ENCODE measurements around the gene CPT1C.
"Not testable (repeated sequence)": the region's sequence is repeated elsewhere in the genome, so short reads cannot be mapped to it uniquely, and the experiment has no call there.

CPT1C gene

DNA sequence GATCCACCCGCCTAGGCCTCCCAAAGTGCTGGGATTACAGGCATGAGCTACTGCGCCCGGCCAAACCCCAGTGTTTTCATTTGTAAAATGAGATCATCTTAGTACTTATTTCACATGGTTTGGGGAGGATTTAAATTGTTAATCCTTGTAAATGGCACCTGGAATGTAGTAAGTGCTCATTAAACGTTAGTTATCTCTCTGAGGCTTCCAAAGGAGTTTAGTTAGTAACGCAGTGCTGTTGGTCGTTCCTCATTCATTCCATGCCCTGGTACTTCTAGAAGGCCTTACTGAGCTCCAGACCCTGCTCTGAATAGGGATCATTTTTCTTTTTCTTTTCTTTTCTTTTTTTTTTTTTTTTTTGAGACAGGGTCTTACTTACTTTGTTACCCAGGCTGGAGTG is 5.2 kb downstream of the CPT1C start:
- no peak overlapping the region for H3K4me3 ChIP-seq (ENCODE audit: low read depth, low read length)
- no peak for DNase-seq (ENCODE audit: low read depth)

DNA sequence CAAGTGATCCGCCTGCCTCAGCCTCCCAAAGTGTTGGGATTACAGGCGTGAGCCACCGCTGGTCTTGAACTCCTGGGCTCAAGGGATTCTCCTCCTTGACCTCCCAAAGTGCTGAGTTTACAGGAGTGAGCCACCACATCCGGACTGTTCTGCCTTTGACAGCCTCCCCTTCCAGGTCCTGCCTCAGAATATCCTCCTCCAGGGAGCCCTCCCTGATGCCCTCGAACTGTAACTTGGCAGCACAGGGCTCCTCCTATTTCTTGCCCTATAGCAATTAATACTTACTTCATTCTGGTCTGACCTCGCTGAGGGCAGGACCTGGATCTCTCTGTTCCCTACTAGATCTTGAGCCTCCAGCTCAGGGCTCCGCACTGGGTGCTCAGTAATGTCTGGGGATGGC is 5.9 kb downstream of the CPT1C start:
- no peak for DNase-seq (ENCODE audit: low read depth)
- no peak overlapping the region for H3K4me3 ChIP-seq (ENCODE audit: low read depth, low read length)

DNA sequence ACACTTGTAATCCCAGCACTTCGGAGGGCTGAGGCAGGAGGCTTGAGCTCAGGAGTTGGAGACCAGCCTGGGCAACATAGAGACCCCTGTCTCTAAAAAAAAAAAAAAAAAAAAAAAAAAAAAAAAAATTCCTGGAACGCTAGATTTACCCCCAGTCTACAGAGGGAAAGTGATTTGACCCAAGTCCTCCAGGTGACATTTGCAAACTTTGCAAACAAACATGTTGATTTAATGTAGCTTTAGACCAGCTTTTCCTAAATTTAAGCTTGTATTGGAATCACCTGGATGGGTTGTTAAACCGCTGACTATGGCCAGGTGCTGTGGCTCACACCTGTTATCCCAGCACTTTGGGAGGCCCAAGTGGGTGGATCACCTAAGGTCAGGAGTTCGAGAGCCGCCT is 8.4 kb downstream of the CPT1C start:
- no peak overlapping the region for H3K4me3 ChIP-seq (ENCODE audit: low read depth, low read length)
- no peak for DNase-seq (ENCODE audit: low read depth)

DNA sequence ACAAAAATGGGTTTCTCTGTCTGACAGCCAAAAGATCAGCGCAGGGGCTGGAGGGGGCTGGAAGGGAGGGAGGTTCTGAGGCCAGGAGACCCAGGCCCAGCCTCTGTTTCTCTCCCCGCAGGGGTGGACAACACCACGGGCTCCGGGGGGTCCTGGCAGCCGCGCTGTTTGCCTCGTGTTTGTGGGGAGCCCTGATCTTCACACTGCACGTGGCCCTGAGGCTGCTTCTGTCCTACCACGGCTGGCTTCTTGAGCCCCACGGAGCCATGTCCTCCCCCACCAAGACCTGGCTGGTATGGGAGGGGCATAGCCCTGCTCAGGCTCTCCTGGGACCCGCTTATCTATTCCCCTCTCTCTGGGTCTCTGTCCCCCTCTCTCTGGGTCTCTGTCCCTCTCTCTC is 9.6 kb downstream of the CPT1C start:
- DNase-seq (ENCODE audit: low read depth) = no peak
- H3K4me3 ChIP-seq (ENCODE audit: low read depth, low read length) = no peak overlapping the region

DNA sequence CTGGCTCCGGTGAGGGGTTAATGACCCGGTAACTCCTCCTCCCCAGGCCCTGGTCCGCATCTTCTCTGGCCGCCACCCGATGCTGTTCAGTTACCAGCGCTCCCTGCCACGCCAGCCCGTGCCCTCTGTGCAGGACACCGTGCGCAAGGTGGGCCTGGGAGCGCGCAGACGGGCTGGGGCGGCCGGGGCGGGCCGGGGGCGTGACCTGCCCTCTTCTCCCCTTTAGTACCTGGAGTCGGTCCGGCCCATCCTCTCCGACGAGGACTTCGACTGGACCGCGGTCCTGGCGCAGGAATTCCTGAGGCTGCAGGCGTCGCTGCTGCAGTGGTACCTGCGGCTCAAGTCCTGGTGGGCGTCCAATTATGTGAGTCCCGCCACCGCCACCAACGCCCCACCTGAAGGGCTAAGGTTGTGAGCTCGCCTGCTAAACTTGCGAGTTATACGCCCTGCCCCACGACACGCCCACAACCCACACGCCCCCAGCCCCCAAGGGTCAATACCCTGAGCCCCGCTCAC is 10.4 kb downstream of the CPT1C start:
- no peak overlapping the region for H3K4me3 ChIP-seq (ENCODE audit: low read depth, low read length)
- no peak for DNase-seq (ENCODE audit: low read depth)

DNA sequence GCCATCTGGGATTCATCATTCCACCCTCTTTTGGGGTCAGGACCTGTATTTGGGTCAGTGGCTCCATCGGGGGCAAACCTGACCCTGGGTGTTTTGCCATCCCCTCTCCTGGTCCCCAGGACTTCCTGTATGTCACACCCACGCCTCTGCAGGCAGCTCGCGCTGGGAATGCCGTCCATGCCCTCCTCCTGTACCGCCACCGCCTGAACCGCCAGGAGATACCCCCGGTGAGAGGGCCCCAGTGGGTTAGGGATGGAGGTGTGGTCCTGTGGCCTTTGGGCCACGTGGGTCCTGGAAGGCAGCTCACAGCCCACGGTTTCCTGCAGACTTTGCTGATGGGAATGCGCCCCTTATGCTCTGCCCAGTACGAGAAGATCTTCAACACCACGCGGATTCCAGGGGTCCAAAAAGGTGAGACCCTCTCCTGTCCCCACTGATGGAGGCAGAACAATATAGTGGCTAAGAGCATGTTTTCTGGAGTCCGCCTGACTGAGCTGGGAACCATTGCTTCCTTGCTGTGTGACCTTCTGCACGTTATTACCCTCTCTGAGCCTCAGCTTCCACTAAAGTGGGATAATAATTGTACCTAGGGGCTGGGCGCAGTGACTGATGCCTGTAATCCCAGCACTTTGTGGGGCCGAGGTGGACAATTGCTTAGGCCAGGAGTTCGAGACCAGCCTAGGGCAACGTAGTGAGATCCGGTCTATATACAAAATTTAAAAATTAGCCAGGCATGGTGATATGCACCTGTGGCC is 14.1 kb downstream of the CPT1C start:
- DNase-seq (ENCODE audit: low read depth) = no peak
- H3K4me3 ChIP-seq (ENCODE audit: low read depth, low read length) = no peak overlapping the region

DNA sequence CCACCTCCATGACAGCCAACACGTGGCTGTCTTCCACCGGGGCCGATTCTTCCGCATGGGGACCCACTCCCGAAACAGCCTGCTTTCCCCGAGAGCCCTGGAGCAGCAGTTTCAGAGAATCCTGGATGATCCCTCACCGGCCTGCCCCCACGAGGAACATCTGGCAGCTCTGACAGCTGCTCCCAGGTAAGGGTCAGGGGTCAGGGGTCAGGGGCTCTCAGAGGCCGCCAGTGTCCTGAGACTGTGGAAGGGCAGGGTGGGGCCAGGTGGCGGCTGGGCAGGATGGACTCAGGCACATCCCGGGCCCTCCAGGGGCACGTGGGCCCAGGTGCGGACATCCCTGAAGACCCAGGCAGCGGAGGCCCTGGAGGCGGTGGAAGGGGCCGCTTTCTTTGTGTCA is 15.0 kb downstream of the CPT1C start:
- no peak for DNase-seq (ENCODE audit: low read depth)
- no peak overlapping the region for H3K4me3 ChIP-seq (ENCODE audit: low read depth, low read length)

DNA sequence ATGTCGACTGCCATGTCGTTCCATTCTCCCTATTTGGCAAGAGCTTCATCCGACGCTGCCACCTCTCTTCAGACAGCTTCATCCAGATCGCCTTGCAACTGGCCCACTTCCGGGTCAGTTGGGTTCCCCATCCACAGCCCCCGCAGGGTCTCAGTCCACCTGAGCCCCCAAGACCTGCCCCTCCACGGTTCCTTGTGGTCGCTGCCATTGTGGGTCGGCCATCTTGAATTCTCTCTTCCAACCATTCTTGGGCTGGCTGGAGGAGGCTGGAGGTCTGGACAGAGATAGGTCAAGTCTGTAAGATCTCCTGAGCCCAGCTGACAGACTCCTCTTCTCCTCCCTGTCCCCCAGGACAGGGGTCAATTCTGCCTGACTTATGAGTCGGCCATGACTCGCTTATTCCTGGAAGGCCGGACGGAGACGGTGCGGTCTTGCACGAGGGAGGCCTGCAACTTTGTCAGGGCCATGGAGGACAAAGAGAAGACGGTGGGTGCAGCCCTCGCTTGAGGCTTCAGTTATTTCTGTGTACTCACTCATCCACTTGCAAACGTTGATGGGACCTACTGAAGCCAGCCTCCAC is 19.5 kb downstream of the CPT1C start:
- no peak overlapping the region for H3K4me3 ChIP-seq (ENCODE audit: low read depth, low read length)
- DNase-seq (ENCODE audit: low read depth) = no peak

DNA sequence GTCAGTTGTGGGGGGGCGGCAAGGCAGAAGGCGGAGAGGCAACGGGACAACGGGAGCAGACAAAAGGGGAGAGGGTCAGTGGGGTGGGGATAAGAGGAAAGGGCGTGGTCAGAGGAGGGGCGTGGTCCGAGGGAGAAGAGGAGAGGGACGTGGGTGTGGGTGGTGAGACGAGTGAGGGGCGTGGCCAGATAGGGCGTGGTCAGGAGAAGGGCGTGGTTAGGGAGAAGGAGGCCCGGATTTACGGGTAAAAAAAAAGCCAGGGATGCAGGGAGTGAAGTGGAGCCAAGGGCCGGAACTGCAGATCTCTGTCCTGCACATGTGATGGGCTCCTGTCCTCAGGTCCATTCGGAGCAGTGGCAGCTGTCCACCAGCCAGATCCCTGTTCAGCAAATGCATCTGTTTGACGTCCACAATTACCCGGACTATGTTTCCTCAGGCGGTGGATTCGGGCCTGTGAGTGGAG is 21.5 kb downstream of the CPT1C start:
- no peak overlapping the region for H3K4me3 ChIP-seq (ENCODE audit: low read depth, low read length)

DNA sequence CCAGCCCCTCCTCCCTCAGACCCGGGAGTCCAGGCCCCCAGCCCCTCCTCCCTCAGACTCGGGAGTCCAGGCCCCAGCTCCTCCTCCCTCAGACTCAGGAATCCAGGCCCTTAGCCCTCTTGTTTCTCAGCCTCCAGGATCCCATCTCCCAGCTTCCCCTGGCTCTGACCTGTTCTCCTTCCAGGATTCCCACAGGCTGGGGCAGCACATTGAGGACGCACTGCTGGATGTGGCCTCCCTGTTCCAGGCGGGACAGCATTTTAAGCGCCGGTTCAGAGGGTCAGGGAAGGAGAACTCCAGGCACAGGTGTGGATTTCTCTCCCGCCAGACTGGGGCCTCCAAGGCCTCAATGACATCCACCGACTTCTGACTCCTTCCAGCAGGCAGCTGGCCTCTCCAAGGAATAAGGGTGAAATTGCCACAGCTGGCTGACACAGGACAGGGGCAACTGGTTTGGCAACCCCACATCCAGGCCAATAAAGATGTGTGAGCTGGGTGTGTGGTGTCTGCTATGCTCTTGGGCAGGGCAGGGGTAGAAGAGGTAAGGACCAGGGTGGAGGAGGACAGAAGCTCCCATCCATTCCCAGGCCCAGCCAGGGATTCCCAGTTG is 22.4 kb downstream of the CPT1C start:
- DNase-seq (ENCODE audit: low read depth) = no peak

More for the DNA sequence above, 21.5 kb downstream of the CPT1C start:
- no peak for DNase-seq (ENCODE audit: low read depth)

DNA sequence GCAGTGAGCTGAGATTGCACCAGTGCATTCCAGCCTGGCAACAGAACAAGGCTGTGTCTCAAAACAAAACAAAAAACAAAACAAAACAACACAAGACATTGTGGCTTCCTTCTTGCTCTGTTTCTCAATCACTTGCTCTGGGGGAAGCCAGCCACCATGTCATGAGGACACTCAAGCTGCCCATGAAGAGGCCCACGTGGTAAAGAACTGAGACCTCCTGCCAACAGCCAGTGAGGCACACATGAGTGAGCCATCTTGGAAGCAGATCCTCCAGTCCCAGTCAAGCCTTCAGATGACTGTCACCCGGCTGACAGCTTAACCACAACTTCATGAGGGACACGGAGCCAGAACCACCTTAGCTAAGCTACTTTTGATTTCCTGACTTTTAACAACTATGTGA is 25.2 kb downstream of the CPT1C start:
- DNase-seq (ENCODE audit: low read depth) = no peak
- H3K4me3 ChIP-seq (ENCODE audit: low read depth, low read length) = no peak overlapping the region

More for the DNA sequence above, 22.4 kb downstream of the CPT1C start:
- H3K4me3 ChIP-seq (ENCODE audit: low read depth, low read length) = no peak overlapping the region

DNA sequence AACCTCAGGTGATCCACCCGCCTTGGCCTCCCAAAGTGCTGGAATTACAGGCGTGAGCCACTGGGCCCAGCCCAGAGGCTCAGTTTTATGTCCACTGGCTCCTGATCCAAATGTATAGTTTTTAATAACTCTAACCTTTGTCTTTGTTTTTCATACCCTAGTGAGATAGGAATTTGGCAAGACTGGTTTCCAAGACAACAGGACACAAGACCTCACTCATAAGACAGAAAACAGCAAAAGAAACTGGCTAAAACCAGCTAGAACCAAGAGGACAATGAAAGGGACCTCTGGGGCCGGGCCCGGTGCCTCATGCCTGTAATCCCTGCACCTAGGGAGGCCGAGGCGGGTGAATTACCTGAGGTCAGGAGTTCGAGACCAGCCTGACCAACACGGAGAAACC is 27.6 kb downstream of the CPT1C start:
- no peak overlapping the region for H3K4me3 ChIP-seq (ENCODE audit: low read depth, low read length)
- no peak for DNase-seq (ENCODE audit: low read depth)

DNA sequence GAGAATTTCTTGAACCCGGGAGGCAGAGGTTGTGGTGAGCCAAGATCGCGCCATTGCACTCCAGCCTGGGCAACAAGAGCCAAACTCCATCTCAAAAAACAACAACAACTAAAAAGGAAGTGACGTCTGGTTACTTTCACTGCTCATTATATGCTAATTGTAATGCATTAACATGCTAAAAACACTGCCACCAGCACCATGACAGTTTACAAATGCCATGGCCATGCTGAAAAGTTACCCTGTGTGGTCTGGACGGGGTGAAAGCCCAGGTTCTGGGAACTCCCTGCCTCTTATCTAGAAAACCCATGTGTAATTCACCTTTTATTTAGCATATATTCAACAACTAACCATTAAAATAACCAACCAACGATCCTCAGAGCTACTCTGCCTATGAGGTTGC is 28.1 kb downstream of the CPT1C start:
- no peak for DNase-seq (ENCODE audit: low read depth)
- H3K4me3 ChIP-seq (ENCODE audit: low read depth, low read length) = no peak overlapping the region

DNA sequence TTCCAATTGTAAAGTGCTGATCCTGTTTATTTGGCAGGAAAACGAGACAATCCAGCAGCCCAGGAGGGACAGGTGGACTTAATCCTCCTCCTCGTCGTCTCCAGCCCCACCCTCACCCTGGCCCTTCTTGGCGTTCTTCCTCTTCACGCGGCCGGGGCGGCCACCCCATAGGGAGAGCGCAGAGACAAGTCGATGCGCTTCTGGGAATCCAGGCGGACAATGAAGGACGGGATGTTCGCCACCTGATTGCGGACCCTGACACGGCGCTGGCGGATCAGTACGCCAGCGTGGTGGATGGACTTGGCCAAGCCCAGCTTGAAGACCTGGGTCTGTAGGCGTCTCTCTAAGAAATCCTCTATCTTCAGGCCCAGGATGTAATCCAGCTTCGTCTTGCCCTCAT is 28.5 kb downstream of the CPT1C start:
- H3K4me3 ChIP-seq (ENCODE audit: low read depth, low read length); DNase-seq (ENCODE audit: low read depth): not testable (repeated sequence)

DNA sequence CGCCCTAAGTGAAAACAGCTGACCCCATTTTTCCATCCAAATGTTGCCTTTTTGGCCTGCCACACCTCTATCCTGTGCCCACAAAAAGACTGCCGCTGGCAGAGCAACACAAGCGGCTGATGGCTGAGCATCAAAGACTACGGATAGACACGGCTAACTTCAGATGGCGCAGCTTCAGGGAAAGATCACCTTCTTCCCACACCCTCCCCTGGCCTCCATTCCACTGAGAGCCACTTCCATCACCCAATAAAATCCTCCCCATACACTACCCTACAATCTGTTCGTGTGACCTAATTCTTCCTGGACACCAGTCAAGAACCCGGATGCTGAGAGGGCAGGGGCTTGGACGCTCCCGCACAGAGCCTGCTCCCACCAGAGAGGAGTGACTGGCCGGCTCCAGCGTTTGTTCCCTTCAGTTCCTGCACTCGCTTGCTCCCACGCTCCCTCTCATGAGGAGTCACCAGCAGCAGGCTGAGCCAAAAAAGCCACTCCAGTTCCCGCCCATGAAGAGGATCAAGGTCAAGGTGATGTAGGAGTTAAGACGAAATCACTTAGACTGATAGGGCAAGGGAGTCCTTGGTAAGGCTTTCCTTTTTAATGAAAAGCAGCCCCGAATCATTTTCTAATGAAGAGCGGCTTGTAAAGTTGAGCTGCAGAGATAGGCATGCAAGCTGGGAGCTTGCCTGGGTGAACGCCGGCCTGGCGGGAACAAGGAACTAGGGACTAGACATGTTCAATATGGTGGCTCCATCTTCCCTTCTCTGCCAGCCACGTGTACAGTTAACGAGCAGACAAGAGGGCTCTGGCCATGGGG is 36.5 kb downstream of the CPT1C start:
- peak; percentile 35 for DNase-seq (ENCODE audit: low read depth)
- H3K4me3 ChIP-seq (ENCODE audit: low read depth, low read length) = no peak overlapping the region

DNA sequence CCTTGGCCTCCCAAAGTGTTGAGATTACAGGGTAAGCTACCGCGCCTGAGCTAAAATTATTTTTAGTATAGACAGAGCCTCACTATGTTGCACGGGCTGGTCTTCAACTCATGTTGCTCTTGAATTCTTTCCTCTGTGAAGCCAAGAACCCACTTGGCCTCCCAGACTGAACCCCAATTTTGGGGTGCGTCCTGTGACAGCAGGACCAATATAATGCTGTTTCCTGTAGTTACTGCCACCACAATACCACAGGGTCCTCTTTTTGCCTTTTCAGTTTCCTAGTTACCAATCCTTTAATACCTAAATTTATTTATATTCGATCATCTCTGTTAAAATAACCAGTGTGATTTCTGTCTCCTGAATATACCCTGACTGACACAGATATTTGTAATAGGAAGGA is 39.2 kb downstream of the CPT1C start:
- DNase-seq (ENCODE audit: low read depth) = no peak
- H3K4me3 ChIP-seq (ENCODE audit: low read depth, low read length) = no peak overlapping the region

DNA sequence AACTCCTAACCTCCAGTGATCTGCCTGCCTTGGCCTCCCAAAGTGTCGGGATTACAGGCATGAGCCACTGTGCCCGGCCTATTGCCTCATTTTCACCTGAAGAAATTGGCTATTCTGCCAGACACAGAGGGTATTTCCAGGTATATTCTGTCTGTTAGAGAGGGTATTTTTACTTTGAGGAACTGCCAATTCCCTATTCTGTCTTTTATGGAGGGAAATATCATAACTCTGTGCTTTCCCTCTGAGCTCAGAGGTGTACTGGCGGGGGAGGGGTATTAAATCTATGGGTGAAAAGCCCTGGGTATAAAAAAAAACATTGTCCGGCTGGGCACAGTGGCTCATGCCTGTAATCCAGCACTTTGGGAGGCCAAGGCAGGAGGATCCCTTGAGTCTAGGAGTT is 47.4 kb downstream of the CPT1C start:
- DNase-seq (ENCODE audit: low read depth) = no peak
- H3K4me3 ChIP-seq (ENCODE audit: low read depth, low read length) = no peak overlapping the region

DNA sequence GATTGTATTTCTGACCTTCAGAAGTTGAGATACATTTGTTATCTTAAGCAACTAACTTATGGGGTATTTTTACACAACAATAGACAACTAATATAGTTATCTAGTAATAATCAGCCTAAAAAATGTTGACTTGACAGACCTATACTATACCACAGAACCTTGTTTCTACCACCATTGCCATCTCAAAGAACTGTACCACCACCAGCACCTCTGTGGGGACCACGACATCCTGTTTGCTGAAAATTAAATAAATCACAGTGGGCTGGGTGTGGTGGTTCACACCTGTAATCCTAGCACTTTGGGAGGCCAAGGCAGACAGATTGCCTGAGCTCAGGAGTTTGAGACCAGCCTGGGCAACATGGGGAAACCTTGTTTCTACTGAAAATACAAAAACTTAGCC is 48.2 kb downstream of the CPT1C start:
- H3K4me3 ChIP-seq (ENCODE audit: low read depth, low read length) = no peak overlapping the region
- no peak for DNase-seq (ENCODE audit: low read depth)

DNA sequence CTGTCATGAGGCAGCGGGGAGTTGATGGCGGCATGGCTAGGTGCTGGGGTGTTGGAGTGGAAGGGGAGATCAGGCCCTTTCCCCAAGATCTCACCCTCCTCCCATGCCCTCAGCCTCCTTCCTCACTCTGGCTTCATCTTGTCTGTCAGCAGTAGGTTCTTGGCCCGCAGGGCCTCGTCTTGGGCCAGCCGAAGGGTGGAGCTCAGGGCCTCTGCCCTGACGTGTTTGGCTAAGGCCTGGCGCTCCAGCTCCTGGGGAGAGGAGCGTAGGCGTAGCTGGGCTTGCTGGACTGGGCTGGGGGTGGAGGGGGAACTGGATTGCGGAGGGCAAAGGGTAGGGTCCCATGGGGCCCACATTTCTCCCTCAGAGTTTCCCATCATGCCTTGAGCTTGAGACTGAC is 49.0 kb downstream of the CPT1C start:
- DNase-seq (ENCODE audit: low read depth) = no peak
- no peak overlapping the region for H3K4me3 ChIP-seq (ENCODE audit: low read depth, low read length)

All from skeletal muscle cell (primary cell).